ENCODE measurements around the gene PSMF1.
"Not testable (repeated sequence)": the region's sequence is repeated elsewhere in the genome, so short reads cannot be mapped to it uniquely, and the experiment has no call there.

PSMF1 gene

DNA sequence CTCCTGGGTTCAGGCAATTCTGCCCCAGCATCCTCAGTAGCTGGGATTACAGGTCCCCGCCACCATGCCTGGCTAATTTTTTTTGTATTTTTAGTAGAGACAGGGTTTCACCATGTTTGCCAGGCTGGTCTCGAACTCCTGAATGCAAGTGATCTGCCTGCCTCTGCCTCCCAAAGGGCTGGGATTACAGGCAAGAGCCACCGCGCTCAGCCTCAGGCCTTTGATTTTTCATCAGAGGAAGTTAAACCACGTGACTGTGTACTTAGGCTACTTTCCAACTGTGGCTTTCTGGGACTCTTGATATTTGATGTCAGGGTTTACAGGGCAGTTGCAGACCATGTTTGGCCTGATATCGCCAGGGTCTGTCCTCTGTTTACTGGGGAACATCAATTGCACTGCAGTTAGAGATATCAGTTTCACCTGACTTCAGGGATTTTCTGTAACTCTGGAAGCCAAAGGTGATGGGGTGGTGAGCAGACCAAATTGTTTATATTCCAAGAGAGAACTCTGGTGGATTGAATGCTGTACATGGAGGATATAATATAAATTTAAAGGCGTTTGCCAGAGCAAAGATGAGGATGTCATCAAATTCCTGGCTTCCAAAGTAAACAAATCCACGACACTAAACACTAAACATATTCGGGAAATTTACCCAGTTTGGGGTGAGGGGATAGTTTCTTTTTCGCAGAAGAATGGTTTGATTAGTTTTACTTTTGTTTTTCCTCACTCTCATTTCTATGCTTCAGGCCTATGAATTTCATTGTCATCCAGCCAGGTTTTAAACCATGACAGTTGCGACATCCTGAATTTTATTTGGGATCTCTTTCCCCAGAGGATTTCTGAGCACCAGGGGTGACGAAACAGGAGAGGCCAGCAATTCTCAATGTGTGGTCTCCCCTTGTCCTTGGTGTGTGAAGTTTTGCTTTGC lies 4.2 kb downstream of the PSMF1 start:
- peak; percentile 87 for DNase-seq

DNA sequence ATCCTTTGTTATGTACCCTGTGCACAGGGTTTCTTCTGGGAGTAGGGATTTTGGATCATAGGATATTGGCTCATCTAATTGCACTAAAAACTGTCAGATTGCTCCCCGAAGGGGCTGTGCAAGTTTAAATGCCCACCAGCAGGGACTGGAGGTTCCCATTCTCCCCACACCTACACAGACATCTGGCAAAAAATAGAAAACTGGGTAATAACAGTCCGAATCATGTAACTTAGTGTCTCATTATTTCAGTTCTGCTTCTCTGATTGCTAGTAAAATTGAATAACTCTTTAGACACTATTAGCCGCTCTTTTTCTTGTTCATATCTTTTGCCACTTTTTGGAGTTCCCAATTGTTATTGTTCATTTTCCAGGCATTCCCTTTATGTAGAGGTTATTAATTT lies 5.3 kb downstream of the PSMF1 start:
- DNase-seq = no peak

- no peak for DNase-seq
Measured at GRCh38 chr20:1124421-1124820, 6.0 kb downstream of the PSMF1 start.

DNA sequence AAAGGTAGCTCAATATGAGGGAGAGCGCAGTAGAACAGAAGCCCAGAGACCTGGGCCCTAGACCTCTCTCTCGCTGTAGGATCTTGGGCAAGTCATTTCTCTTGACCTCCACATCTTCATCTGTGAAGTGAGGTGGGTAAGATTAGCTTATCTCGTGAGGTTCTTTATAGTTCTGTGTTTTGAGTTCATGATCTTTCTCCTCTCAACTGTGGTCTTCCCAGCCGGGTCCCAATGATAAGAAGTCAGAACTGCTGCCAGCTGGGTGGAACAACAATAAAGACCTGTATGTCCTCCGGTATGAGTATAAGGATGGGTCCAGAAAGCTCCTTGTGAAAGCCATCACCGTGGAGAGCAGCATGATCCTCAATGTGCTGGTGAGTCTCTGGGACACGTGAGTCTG lies 6.9 kb downstream of the PSMF1 start:
- peak; percentile 77 for DNase-seq

- no peak for DNase-seq
Measured at GRCh38 chr20:1127840-1128239, 9.4 kb downstream of the PSMF1 start.

- no peak for DNase-seq
Measured at GRCh38 chr20:1130058-1130694, 11.8 kb downstream of the PSMF1 start.

GRCh38 chr20:1130847-1131246 lies 12.4 kb downstream of the PSMF1 start:
- DNase-seq = peak; percentile 83

DNA sequence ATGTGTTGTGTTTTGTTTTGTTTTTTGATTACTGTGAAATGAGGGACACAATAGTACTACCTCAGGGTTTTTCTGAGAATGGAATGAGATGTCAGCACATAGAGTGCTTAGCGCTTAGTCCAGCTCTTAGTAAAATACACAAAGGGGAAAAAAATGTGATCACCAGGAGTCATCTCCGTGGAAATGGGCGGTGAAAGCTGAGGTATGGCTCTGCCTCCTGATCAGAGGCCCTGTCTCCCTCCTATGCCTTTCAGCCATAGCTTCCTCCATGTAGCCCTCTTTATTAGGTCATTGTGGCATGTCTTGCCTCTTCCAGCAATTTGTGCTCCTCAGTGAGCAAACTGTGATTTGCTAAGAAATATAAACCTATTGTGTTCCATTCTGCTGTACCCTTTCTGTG lies 13.0 kb downstream of the PSMF1 start:
- no peak for DNase-seq

- DNase-seq = no peak
Measured at GRCh38 chr20:1134355-1134754, 16.0 kb downstream of the PSMF1 start.

- DNase-seq = no peak
Measured at GRCh38 chr20:1134836-1135235, 16.4 kb downstream of the PSMF1 start.

- no peak for DNase-seq
Measured at GRCh38 chr20:1137236-1137635, 18.8 kb downstream of the PSMF1 start.

DNA sequence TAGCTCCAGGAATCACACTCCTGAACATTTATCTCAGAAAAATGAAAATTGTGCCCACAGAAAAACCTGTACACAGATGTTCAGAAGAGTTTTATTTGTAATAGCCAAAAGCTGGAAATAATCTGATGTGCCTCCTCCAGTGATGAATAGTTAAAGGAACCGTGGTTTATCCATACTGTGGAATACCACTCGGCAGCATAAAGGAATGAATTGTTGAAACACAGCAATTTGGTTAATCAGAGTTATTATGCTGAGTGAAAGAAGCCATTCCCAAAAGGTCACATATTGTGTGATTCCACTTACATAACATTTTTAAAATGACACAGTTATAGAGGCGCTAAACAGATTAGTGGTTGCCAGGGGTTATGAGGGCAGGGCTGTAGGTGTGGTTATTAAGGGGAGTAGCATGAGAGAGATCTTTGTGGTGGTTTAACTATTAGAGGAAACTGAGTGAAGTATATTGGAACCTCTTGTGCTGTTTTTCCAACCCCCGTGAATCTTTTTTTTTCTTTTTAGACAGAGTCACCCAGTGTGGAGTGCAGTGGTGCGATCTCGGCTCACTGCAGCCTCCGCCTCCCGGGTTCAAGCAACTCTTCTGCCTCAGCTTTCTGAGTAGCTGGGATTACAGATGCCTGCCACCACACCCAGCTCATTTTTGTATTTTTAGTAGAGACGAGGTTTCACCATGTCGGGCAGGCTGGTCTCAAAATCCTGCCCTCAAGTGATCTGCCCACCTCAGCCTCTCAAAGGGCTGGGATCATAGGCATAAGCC lies 26.2 kb downstream of the PSMF1 start:
- DNase-seq = peak; percentile 35

- DNase-seq = no peak
Measured at GRCh38 chr20:1146957-1147356, 28.6 kb downstream of the PSMF1 start.

DNA sequence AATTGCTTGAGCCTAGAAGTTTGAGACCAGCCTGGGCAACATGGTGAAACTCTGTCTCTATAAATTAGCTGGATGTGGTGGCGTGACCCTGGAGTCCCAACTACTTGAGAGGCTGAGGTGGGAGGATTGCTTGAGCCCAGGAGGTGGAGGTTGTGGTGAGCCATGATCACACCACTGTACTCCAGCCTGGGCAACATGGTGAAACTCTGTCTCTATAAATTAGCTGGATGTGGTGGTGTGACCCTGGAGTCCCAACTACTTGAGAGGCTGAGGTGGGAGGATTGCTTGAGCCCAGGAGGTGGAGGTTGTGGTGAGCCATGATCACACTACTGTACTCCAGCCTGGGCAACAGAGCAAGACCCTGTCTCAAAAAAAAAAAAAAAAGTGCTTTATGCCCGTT lies 31.4 kb downstream of the PSMF1 start:
- DNase-seq = not testable (repeated sequence)

GRCh38 chr20:1150218-1150617 lies 31.8 kb downstream of the PSMF1 start:
- DNase-seq = no peak

GRCh38 chr20:1150968-1151367 lies 32.6 kb downstream of the PSMF1 start:
- DNase-seq = no peak

GRCh38 chr20:1154226-1154625 lies 35.8 kb downstream of the PSMF1 start:
- no peak for DNase-seq

GRCh38 chr20:1154691-1155090 lies 36.3 kb downstream of the PSMF1 start:
- peak; percentile 27 for DNase-seq

- DNase-seq = no peak
Measured at GRCh38 chr20:1155342-1155741, 36.9 kb downstream of the PSMF1 start.

- DNase-seq = no peak
Measured at GRCh38 chr20:1160496-1160895, 42.1 kb downstream of the PSMF1 start.

DNA sequence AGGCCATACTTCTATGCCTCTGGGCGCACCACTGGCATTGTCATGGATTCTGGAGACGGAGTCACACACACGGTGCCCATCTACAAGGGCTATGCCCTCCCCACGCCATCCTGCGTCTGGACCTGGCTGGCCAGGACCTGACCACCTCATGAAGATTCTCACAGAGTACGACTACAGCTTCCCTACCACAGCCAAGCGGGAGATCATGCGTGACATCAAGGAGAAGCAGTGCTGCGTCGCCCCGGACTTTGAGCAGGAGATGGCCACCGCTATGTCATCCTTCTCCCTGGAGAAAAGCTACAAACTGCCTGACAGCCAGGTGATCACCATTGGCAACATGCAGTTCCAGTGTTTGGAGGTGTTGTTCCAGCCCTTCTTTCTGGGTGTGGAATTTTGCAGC lies 42.6 kb downstream of the PSMF1 start:
- no peak for DNase-seq

DNA sequence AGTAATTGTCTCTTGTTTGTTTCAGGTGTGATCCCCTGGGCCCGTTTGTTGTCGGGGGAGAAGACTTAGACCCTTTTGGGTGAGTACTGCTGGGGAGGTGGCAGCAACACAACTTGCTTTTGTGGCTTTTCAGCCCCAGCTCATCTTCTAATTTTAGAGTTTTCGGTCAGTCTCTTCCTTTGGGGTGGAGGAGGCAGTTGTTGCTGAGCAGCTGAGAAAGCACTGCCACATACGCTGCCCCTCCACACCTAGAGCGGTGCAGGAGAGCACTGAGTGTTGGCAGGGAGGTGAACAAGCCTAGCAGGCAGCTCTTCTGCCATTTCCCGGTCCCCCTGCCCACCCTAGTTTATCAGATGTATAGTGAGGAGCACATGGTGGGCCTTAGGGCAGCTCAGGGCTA lies 44.7 kb downstream of the PSMF1 start:
- DNase-seq = no peak

DNA sequence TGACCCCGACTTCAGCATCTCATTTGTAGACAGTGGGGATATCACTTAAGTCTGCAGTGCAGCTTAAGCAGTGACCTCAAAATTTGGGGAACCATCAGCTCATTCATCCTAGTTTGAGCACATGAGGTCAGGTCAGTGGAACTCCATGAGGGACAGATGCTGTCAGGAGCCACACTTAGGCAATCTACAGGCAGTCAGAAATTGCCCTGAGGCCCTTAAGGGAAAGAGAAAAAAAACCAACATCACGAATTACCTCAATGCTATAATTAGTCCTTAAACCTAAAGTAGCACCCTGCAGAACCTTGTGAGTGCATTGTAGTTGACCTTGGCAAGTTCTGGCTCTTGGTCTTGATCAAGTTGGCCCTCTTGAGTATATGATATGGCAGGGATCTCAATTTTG lies 45.3 kb downstream of the PSMF1 start:
- no peak for DNase-seq

DNA sequence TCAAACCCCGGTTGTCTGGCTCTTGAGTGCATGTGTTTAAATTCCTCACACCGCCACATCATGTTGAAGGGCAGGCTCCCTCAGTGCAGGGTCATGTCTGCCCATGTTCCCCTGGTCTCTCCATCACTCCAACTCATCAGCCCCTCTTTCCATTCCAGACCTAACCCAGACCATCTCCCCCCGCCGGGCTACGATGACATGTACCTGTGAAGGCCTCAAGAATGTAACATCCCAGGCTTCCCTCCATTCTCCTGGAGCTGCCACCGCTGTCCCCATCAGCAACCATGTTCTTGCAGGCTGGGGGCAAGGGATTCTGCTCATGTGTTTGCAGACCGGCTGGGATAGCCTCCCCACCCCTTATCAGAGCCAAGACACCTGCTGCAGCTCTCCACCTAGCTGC lies 46.5 kb downstream of the PSMF1 start:
- no peak for DNase-seq

Data from hematopoietic multipotent progenitor cell treated with erythropoietin and hydrocortisone succinate and interleukin-3 and kit ligand, for 4 days (in vitro differentiated cells).